HG03196 (cell line): ENCODE data around the gene TMEM92.
"Not testable (repeated sequence)": the region's sequence is repeated elsewhere in the genome, so short reads cannot be mapped to it uniquely, and the experiment has no call there.

Experiments
- ATAC-seq: cut with Tn5 transposase; IDR thresholded peaks from one replicate; pipeline ENCODE4 v1.9.1; 2021; ENCODE audit not compliant: unreplicated experiment

Gene TMEM92

DNA sequence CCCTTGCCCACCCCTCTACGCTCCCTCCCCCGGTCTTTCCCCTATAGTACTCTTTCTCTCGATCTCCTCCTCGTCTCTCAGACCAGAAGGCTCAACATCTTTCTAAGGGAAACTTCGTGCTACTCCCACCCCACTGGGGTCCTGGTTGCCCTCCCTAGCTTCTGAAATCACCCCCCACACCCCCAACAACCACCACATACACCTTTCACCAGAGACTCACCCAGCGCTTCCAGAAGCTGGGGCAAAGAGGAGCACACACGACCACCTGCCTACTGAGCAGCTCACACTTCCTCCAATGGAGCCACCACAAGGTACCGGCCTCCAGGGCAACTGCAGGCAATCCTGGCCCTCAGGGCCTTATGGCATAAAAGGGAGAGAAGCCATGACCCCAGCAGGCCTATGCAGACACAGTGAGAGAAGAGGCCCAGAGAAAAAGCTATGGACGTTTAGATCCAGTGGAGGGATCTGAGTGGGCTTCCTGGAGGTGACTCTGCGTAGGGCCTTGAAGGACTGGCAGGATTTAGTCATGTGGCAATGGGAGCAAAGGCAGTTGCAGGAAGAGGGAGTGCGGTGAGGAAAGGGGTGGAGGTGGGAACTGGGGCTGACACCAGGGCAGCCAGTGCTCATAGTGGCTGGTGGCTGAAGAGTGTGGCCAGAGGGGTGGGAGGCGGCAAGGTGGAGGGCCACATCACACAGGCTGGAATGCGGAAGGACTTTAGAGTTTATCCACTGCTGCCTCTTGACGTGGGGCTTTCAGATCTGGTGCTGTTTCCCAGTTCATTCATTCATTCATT lies 12.1 kb upstream of the TMEM92 start:
- no peak for ATAC-seq

DNA sequence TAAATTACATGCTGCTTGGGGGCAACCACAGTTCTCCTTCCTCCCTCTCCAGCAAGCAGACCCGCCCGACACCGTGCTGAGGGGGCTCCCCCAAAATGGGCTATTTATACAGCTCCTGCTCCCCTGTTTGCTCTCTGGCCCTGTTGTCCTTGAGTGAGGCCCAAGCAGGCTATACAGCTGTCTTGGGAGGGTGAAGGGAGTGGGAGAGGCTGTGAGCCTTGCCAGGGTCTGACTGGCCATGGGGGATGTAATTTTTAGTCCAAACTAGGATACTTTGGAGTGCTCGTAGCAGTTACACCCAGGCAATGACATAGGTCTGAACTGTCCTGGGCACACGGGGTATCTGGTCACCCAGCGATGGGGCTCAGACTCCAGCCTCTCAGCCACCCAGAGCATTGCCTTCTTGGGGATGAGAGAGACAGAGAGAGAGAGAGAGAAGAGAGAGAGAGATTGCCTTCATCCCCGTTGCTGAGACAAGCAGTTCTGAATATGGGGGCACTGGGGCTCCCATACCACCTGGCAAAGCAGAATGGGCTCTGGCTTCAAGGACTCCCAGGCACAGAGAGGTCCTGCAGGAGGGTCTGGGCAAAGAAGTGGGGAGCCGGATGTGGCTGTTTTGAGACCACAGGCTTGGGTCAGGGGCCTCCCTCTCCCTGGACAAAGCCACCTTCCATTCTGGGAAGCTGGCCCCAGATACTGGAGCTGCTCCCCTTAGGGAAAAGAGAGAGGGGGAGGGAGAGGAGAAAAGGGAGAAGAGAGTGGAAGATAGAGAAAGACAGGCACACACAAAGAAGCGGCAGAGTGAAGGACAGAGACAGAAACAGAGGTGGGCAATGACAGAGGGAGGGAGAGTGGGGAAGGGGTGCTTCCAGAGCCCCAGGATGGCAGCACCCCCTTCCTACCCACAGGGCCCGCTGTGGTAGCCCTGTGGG lies 10.7 kb upstream of the TMEM92 start:
- no peak for ATAC-seq

- no peak for ATAC-seq
These were observed 9.8 kb upstream of the TMEM92 start for GRCh38 chr17:50264263-50265113.

DNA sequence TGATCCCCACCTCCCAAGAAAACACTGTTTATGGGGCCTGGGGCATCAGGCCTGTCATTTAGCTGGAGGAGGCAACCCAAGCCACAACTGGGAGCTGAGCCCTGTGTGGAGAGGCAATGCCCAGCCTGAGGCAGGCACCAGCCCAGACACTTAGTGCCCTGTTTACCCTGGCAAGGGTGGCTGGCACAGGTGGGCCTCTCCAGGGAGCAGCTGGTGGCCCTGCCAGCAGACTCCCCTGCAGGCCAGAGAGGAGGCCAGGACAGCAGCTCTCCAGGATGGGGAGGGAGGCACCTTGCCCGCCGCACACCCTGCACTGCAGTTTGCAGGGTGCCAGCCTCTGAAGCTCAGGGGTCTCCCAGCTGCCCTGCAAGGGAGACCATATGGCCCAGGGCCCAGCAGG lies 9.1 kb upstream of the TMEM92 start:
- no peak for ATAC-seq

DNA sequence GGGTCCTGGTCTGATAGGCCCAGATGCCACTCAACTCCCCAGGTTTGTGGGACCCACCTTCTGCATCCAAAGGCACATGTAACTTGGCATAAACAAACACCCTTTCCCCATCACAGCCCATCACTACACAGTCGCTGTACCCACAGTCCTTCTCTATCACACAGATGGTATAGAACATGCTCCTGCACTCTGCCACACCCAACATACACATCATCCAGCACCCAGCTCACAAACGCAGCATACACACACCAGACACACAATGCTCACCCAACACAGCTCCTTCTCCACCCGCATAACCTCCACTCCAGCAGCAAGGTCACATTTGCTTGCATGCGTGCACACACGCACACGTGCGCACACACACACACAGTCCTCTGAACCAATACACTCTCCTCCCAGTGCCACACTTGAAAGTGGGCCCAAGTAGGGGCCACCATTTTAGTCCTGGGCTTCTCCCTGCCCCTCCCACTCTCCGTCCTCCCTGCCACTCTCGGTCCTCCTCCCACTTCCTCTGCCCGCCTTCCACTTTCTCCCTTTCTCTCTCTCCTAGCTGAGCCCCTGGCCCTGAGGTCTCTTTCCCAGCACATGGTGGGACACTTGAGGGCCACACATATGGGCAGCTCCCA lies 8.5 kb upstream of the TMEM92 start:
- no peak for ATAC-seq

DNA sequence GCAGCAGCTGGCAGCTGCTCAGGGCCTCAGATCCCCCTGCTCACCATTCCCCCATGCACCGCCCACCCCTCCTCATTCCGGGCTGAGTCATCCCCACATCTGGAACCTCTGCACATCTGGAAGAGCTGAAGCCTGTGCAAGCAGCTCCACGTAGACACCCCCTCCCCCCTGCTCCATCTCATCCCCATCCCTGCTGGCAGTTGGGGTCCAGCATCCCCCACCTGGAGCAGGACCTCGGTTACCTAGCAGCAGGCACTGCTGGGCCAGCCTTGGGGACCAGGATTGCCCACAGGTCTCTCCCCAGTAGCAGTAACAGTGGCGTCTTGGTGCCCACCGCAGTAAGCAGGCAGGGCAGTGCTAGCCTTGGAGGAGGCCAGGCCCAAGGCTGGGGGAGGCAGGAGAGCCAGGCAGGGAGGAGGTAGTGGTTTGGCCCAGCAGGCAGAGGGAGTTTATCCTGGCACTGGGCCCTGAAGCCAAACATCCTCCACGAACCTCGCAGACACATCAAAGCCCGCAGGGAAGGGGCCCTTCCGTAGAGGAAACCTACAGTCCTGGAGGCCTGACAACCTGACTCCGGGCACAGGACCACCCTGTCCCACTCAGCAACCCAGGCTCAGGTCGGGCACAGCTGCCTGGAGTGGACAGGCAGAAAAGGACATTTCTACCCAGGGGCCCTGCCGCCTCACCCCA lies 7.7 kb upstream of the TMEM92 start:
- ATAC-seq: no peak

DNA sequence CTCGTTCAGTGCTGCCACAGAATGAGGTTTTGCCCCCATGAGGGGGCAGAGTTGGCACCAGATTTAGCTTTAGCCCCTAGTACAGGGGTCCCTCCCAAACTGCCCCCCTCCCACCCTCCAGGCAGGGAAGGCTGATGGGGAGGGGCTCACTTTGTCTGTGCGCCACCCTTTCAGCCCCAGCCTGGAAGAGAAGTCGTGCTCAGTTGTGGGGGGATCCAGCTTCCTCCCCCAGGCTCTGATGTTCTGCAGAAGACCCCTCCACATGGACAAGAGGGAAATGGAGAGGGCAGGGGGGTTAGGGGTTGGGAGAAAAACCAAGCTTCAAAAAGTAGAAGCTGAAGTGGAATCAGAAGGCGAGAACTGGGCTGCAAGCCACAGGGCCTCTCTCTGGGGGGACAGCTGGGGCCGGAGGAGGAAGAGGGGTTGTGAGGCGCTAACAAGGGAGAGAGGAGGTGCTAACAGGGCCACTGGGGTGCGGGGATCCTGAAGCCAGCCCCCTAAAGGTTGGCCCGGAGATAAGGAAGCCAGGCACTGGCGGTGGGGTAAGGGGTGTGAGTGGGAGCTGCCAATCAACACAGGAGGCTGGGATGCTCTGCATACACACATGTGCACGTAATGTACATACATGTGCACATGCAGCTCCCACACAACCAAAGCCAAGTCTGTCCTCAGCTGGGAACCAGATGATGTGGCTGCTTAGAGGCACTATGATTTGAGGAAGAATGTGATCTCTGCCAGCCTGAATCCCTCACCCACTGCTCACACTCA lies 7.0 kb upstream of the TMEM92 start:
- no peak for ATAC-seq

DNA sequence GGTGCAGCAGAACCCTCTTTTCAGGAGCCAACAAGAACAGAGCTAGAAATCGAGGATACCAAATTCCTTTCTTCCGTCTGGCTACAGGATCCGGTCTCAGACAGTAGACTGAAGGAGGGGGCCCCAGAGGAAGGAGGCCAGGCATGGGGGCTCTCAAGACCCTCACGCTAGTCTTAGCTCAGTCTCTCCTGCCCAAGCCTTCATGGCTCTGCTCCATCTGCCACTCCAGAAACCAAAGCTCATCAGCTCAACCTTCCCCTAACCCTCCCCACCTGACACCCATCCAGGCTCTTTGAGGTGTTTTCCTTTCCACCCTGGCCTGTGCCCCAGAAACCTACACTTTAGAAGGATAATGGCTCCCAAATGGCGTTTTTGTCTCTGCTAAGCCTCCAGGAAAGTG lies 6.2 kb upstream of the TMEM92 start:
- no peak for ATAC-seq

DNA sequence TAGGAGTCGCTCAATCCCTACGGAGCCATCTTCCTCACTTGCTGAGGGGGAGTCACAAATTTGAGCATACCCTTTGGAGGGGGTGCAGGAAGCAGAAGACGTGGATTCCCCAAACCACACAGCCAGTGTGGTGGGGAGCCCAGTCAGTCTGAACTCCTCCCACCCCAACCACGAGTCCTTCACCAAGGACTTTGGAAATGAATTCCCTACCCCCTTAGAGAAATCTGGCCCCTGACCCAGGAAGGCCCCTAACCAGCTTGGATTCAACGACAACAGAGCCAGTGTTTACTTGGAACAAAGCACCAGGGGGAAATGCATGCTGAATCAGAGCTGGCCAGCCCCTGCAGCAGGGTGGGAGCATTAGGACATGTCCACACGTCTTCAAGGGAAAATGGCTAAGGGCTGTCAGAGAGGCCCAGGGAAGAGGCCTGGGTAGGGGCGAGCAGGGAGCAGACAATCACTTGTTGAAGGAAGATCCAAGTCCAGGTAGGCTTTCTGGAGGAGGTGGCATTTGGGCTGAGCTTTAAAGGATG lies 5.5 kb upstream of the TMEM92 start:
- no peak for ATAC-seq

DNA sequence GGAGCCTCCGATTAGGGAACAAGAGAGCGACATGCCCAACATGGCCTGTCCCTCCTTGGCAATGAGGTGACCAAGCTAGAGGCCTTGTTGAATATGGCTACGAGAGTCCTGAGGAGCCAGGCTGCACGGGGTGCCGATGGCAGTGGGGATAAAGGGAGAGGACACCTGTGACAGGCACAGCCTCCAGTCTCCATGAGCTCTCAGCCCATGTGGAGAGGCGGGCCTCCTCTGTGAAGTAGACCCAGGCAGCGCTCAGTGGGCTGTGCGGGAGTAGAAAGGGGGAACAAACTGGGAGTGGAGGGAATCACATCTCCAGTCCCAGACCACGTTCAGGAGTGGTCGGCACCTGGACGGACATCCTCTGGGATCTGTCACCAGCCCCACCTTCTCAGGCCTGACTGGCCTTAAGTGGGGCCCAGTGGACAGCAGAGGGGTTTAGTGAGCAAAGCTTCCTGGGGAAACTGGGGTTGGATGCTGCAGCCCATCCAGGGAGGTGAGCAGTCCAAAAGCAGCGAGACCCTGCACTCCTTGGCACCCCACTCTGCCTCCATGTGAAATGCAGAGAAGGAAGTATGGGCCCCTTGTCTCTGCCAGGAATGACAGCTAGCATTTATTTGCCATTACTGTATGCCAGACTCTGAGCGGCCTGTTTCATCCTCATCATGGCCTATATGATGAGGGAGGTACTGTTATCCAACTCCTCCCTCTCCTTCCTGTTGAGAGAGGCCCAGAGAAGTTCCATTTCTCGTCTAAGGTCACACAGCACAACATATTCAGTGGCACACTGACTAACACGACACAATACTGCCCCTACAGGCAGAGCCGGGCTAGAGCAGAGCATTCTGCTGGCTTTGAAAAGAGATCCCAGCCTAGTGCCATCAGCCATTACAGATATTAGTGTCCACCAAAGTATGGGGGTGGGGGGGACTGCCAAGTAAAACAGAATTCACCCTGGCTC lies 4.5 kb upstream of the TMEM92 start:
- ATAC-seq: no peak

DNA sequence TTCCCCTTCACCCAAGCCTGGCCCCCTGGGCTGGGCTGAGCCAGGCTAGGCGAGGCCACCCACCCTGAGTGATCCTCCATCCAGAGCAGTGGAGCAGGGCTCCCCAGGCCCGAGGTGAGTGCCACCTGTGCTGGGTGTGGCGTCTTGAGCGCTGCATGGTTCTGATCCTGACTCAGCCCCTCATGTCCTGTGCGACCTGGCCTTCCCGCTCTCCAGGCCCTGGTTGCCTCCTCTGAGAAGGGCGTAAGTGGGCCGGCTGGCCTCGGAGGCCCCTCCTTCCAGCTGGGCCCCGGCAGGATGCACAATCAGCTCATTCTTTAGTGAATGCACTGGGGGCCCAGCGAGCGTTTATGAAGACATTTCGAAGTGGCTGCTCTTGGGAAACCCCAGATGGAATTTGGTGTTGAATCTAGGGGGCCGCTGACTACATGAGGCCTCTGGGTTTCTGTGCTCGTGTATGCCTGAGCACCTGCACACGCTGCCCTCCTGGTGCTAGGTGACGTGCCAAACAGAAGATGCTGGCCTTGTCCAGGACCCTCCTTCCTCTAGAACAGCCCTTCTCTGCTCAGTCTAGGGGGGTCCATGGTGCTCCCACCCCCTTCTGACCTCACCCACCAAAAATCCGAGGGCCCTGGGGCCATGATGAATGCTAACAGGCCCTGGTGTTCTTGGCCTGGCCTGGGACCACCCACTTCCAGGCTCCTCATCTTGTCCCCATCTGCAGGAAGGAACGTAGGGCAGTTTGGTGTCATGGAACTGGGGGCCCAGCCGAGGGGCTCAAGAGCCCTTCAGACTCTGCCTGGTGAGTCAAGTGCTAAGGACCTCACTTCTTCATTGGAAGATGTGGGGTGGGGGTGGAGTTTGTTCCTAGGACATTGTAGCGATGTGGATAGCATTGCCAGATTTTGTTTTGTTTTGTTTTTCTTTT lies 3.6 kb upstream of the TMEM92 start:
- ATAC-seq: no peak

GRCh38 chr17:50271363-50271750 lies 2.9 kb upstream of the TMEM92 start:
- ATAC-seq: not testable (repeated sequence)

- ATAC-seq: no peak
These were observed 2.0 kb upstream of the TMEM92 start for GRCh38 chr17:50272246-50272645.

DNA sequence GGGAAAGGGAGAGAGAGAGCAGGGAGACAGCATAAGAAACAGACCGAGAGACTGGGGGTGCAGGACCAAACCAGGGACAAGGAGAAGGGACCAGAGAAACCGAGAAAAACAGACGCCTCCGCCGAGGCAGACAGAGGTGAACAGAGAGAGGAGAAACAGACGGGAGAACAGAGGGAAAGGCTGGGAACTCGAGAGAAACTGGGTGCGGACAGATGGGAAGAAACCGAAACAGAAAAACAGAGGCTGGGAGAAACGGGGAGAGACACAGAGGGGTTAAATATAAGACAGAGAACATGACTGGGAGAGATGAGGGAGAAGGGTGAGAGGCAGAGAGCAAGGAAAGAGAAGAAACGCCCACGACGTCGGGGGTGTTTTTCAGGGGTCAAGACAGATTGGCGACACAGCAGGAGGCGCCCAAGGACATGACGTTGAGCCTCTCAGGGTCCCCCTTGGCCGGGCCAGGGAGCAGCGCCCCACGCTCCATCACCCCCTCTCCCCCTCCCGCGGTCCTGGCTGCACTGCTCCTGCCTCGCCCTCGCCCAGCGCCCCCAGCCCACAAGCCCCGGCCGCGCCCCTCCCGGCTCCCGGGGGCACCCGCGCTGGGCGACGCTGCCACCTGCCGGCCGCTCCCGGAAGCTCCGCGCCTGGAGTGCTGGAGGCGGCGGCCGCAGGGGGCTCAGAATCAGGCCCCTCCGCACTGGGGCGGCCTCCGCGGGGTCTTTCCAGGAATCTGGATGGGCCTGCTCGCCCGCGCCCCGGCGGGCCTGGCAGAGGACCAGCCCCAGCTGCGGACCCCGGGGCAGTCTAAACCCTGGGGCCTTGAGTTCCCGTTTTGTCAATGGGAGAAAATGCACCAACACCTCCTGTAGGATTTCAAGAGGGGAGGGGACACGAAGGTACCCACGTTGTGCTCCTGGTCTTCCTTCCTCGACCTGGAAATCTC lies 1.3 kb upstream of the TMEM92 start:
- ATAC-seq: no peak

- ATAC-seq: no peak
These were observed 619 bp upstream of the TMEM92 start for GRCh38 chr17:50273654-50274040.

DNA sequence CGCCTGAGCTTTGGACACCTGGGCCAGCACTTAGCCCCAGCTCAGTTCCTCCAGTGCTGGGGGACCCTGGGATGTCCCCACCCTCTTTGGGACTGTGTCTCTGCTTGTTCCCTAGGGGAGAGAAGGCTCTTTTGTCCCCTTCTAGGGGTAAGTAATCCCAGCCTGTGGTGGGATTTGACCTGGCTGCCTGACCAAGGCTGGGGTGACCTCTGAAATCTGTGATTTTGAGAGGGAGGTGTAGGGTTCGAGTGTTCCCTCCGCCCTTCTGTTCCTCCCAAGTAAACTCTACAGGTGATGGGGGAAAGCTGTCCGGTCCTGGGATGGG lies 593 bp downstream of the TMEM92 start:
- ATAC-seq: no peak
